HG02610 (cell line): Measurements from ENCODE around the gene CYB5B.

Source experiments
- ATAC-seq: cut with Tn5 transposase; IDR thresholded peaks from one replicate; pipeline ENCODE4 v1.9.1; 2021; ENCODE audit warnings: mild to moderate bottlenecking, moderate library complexity; ENCODE audit not compliant: unreplicated experiment

The CYB5B gene

DNA sequence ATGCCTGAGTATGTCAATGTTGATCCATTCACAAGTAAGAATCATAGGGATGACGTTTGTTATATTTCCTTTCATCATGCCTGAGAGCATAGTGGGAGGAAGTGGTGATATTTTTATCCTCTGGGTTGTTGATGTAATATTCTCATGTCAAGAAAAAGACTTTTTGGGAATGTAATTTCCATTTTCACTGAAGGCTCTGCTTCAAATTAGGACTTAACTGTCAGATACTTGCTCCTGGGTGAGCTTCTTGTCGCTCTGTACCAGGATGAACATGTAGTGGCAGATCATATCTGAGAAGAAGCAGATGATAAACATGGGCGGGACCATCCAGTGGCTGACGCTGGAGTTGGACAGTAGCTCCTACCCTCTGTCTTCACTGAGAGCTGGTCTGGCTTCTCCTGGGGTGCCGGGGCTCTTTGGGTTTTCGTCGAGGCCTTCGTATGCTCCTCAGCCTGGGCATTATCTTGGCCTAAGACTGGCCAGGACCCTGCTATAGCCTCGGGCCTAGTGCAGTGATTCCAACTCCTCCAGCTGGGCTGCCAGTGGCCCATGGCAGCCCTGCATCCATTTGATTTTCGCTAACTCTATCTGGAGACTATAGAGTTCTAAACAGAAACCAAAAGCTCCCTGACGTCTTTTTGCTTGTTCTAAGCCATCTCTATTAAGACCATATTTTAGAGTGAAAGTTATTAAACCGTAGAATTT, 19.7 kb downstream of the CYB5B start:
- ATAC-seq, result no peak

DNA sequence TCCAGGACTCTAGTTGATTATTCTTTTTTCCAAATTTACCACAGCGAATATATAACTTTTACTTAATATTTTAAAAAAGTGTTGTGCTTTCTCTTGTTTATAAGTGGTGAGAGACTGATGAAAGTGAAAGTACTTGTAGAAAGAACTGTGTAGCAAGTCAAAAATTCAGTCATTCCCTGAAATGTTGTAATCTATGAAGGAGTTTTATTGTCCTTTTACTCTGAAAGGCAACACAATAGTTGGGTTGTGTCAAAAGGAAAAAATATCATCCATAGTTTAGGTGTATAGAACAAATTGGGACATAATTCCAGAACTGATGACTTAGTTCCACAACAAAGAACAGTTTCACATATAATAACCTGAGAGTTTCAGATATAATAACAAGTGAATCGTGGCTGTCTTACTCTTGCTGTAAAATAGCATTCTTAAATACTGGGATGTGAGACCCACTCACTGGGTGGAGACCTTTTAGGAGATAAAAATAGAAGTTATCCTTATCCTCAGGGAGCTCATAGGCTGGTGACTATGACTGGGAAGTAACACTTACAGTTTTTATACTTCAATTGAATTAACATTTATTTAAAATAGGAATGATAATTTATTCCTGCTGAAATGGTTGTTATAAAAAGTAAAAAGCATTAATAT, 20.6 kb downstream of the CYB5B start:
- no peak for ATAC-seq

DNA sequence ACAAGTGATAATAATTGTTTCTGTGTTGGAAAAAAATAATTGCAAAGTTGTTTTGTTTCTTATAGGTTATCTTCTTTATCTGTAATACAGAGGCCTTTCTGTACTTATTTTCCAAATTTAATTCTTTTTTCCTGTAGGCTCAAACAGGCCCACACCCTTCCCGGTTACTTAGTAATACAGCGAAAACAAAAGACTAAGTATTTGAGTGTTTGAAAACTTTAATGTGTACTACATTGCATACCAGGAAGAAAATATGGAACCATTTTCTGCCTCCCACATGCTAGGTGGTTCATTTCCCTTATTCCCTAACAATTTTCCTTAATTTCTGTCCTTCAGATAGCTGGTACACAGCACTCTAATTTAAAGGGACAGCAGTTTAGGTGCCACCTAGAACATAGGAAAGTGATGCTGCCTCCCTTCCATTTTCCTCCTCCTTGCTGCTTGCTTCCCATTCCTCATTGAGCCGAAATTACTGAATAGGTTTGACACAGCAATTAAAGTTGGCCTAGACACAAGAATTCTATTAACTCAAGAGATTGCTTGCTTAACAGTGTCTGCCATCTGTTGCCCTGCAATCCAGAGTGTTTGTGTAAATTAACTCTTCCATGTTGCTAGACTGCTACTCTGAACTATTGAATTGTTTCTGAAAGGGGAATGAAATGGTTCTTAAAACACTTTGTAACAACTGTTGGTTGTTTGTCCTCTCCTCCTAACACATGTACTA, 24.2 kb downstream of the CYB5B start:
- ATAC-seq, result no peak

DNA sequence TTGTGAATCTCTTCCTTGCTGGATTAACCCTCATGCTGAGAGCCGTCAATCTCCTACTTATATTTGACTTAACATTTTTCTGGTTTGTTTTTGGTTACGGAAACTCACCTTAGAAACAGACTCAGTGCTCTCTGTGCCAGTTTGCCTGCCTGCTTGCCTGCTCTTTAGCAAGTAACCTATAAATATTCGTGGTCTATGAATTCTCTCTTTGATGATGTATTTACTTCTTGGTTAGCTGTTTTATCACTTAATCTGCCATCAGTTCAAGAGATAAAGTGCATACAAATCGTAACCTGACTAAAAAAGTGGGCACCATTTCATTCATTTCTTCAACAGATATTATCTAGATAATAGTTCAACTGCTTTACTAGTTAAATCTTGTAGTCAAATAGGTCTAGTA, 26.7 kb downstream of the CYB5B start:
- no peak for ATAC-seq

DNA sequence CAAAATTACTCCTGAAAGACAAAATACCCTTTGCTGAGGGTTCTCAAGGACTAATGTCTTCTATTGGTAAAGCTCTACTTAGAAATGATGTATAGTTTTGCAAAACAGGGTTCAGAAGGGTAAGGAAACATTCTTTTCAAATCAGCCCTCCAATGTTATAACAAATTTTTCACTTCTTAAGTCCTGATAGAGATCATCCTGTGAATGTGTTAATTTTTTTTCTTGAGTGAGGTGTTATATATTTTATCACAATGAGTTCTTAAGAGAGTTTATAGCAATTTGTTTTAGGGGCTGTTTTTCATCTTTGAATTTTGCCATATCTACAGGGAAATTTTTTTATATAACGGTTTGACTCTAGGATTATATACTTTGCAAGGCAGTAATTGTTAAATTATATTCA, 29.5 kb downstream of the CYB5B start:
- ATAC-seq, result no peak

DNA sequence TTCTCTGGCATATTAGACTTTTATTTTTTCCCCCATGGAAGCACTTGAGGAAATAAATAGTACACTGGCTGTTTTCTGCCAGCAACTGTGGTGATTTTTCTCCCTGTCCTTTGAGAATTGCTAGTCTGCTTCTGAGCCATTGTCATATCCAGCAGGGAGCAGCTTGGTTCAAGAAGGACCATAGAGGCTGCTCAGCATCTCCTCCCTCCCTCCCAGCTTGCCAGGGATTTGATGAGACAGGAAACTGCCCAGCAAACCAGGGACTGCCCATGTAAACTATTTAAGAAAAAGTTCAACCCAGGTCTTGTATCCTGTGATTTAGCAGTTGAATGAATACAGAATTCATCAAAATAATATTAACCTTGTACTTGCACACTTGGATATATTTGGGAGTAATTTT, 39.5 kb downstream of the CYB5B start:
- ATAC-seq, result no peak

DNA sequence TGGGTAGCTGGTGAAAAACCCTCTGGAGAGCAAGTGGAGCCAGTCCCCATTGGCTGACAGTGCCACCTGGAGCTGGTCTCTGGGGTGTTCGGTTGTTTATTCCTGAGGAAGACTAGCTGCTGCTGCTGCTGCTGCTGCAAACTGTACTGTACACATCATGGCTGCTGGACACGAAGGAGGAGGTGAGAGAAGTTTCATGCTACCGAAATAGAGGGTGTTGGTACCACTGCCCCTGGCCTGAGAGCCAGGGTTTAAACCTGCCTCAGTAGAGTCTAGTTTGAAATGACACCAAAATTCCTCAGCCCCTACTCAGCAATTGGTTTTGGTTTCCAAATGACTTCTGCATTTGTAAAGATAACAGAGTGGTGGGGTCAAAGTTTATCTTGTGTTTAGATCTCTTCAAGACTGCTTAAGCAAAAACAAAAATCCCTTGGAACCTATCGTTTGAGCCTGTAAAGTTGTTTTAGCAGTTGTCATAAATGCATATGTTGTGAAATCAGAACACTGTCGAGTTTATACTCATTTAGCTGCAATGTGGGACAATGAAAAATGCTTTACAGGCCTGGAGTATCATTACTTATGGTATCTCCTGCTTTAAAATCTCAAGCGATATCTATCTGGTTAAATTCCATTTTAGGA, 40.8 kb downstream of the CYB5B start:
- ATAC-seq, result peak; percentile 34

DNA sequence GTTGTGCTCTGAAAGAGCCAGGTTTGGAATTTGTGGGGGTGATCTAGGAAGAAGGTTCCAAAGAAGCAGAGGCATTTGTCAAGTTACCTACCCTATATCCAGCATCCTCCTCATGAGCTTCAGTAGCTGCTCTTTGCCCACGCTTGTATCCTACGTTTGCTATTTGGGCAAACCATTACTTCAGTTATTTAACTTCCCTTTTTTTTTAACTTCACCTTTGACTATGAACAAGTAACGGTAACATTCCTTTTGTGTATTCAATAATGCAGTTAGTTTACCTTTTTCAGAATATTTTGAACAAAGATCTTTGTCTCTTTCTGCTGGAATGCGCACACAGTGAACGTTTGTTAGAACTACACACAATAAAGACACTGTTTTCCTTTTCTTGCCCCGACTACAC, 41.5 kb downstream of the CYB5B start:
- no peak for ATAC-seq

DNA sequence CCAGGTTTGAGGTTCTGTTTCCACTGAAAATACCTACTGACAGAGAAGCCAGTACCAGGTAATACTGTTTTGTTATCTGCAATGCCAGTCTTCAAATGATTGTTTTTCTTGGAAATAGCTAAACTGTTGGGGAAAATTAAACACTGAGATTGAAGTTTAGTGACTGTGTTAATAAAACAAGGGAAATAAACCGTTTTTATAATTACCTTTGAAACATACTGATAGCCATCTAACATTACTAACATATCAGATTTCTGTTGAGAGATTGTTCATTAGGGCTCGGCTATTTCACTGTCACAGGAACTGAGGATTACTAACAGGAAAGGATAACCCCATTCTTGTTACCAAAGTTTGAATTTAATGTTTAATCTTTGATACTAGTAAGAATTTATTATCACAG, 42.1 kb downstream of the CYB5B start:
- ATAC-seq, result no peak

DNA sequence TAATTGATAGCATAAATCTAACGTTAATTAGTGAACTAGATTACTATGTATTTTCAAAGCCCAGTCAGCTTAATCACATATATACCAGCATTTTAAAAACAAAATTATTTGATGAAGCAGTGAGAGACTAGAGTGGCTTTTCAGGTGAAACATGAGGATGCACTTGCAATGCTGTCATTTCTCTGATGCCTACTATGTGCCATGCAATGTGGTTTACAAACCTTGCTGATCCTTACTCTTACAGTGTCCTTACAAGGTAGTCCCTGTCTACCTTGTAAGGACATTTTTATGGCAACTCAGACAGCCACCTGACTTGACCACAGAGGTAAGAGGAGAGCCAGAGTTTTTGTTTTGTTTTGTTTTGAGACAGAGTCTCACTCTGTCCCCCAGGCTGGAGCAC, 42.7 kb downstream of the CYB5B start:
- ATAC-seq, result no peak

DNA sequence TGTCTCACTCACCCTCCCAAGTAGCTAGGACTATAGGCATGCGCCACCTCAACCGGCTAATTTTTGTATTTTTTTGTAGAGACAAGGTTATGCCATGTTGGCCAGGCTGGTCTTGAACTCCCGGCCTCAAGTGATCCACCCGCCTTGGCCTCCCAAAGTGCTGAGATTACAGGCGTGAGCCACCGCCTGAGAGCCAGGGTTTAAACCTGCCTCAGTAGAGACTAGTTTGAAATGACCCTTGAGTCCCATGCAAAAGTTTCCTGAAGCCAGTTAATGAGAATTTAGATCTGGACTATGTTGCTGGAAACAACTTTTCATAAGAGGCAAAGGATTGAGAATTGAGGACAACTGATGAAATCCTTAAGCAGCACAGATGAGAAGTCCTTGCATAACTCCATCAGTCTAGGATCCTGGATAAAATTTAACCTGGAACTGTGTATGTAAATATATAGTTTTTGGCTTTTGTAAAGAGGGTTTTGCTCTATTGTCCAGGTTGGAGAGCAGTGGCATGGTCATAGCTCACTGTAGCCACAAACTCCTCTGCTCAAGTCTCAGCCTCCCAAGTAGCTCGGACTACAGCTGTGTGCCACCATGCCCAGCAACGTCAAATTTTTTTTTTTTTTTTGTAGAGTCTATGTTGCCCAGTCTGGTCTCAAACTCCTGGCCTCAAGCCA, 43.2 kb downstream of the CYB5B start:
- ATAC-seq, result no peak

DNA sequence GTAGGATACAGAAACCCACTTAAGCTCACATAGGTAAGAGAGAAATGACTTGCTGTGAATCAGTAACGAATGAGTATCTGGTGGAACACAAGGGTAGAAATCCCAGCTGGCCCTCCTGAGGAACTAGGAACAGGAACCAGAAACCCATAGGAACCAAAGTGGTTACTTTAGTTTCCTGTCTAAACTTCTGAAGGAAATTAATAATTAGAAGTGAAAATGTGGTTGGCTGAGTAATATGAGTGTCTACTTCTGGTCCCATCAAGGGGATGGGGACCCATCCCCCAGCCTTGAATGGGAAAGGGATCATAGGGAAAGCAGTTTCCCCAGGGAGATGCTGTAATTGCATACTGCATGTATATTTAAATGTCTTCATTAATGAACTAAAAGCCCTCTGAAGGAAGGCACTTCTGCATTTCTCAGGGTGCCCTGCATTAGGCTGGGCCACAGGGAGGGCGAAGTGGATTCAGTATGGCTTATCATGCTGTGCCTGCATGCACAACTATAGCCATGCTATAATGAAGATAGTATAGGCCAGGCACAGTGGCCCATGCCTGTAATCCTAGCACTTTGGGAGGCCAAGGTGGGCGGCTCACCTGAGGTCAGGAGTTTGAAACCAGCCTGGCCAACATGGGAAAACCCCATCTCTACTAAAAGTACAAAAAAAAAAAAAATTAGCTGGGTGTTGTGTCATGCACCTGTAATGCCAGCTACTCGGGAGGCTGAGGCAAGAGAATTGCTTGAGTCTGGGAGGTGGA, 45.6 kb downstream of the CYB5B start:
- ATAC-seq, result peak; percentile 53

DNA sequence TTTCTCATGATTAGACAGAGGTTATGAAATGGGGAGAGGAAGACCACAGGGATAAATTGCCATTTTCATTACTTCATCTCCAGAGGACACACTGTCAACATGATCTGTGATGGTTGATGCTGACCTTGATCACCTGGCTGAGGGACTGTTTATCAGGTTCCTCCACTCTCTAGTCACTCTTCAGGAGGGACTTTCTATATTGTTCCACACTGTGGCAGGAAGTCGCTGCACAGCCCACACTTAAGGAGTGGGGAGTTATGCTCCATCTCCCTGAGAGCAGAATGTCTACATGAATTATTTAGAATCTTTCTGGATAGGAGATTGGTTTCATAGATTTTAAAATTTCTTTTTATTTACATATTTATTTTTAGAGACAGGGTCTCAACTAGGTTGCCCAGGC, 46.7 kb downstream of the CYB5B start:
- no peak for ATAC-seq

DNA sequence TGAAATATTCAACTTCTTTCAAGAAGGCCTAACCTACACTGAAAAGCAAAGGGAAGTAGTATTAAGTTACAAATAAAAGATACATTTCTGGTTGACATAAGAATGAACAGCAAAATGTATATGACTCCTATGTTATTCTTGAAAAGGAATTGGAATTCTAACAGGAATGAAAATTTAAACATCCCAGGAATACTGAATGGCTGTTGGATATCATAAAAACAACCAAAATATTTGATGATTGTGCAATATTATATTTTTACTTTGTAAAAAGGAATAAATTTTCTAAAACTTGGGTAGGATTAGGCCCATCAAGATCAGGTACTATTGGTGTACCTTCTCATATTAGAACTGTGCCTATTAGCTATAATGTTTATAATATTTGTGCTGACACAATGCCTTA, 50.0 kb downstream of the CYB5B start:
- no peak for ATAC-seq

DNA sequence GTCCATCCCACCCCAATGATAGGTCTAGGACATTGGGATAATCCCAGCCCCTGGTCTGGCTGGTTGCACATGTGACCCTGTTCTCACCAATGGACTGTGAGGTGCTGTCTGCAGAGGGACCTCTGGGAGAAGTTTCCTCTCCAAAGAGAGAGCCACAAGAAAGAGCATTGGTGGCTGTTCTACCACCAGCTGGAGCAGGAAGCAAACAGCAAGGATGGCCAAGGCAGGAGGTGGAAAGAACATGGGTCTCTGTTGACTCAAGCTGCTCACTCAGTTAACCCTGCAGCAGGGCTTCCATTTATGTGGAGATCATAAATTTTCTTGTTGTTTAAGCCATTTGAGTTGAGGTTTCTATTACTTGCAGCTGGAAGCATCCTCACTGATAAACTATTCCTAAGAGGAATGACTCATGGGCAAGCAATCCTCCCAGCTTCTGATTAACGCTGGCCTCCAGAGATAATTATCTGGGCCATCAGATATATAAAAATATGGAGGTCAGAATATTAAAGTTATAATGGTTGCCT, 52.6 kb downstream of the CYB5B start:
- ATAC-seq, result no peak

DNA sequence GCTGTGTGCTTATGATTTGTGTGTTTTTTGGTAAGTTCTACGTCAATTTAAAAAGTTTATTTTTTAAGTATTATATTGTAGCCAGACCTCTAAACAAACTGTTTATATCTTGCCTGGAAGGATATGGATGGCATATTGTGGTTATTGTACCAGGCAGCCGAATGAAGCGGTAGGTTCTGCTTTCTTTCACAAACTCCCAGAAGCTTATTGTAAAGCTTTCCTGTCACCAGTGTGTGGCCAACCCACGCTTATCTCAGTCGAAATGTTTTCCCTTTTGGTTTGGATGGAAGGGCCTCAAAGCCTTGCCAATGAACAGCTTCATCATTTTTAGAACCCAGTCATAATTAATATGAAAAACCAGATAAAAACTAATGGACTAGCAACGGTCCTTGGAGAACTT, 53.1 kb downstream of the CYB5B start:
- no peak for ATAC-seq

DNA sequence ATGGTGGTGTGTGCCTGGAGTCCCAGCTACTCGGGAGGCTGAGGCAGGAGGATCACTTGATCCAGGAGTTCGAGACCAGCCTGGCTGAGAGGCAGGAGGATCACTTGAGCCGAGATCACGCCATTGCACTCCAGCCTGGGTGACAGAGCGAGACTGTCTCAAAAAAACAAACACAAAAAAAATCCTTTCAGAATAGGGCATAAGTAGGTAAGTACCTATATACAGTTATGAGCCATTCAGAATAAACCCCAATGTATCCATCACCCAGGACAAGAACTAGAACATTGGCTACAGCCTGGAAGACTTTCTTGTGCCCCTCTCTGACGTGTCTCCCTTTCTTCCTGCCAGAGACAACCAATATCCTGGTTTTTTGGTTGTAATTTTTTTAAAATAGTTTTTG, 54.3 kb downstream of the CYB5B start:
- ATAC-seq, result no peak

DNA sequence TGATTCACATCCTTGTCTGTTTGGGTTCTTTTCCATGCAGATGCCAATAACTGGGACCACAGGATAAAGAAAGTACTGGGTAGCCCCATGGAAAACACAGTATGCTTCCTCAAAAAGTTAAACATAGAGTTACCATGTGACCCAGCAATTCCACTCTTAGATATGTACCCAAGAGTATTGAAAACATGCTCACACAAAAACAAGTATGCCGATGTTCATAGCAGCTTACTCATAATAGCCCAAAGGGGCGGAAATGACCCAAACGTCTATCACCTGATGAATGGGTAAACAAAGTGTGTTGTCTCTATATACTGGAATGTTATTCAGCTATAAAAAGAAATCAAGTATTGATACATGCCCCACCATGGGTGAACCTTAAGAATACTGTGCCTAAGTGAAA, 55.4 kb downstream of the CYB5B start:
- ATAC-seq, result no peak

DNA sequence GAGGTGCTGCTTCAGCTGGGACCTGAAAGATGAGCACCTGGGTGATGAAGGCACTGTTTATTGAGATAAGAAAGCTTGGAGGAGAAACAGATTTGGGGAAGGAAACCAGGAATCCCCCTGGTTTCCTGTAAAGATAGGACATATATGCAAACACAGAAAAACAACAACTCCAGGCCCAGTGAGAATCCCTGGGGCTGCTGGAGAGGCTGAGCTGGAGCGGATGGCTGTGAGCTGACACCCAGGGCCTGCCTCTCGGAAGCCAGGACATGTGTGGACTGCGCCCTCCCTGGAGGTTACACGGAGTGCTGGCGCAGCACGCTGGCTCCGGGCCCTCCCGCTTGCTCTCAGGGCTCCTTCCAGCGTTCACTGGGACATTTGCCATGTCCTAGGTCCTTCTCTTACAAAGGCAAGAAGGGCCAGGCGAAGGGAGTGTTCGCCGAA, 57.5 kb downstream of the CYB5B start:
- no peak for ATAC-seq

DNA sequence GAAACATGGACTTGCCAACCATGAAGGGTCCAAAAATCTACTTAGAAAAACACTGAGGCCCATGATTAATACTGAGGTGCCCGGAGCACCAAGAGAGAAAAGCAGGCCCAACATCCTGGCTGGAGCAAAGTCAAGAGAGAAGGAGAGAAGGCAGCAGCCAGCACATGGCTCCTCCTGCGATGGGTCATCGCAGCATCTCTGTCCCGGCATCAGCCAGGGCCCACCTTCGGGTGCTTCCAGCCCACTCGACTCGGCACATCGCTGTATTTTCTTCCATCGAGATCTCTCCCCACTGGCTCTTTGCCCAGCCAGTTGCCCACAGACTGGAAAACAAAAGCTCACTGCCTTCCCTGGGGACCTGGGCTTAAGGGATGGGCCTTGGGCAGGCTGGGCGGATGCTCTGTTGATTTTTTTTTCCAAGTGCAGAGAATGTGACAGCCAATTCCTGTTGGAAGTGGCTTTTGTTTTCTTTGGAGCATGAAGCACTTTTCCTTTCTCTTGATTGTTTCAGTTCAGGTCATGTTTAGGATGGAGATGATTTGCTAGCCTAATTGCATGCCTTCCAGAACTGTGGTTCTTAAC, 58.1 kb downstream of the CYB5B start:
- ATAC-seq, result no peak
